ENCODE results near the gene RNF187. TPM values are rescaled to one million over a fixed set of nuclear protein-coding genes. Genes with fewer than 3 reads are reported as not detected.
A peak's percentile ranks its signal among the peaks of the same experiment; 100 is the strongest.

The RNF187 gene
- 17.2 TPM for total RNA-seq

DNA sequence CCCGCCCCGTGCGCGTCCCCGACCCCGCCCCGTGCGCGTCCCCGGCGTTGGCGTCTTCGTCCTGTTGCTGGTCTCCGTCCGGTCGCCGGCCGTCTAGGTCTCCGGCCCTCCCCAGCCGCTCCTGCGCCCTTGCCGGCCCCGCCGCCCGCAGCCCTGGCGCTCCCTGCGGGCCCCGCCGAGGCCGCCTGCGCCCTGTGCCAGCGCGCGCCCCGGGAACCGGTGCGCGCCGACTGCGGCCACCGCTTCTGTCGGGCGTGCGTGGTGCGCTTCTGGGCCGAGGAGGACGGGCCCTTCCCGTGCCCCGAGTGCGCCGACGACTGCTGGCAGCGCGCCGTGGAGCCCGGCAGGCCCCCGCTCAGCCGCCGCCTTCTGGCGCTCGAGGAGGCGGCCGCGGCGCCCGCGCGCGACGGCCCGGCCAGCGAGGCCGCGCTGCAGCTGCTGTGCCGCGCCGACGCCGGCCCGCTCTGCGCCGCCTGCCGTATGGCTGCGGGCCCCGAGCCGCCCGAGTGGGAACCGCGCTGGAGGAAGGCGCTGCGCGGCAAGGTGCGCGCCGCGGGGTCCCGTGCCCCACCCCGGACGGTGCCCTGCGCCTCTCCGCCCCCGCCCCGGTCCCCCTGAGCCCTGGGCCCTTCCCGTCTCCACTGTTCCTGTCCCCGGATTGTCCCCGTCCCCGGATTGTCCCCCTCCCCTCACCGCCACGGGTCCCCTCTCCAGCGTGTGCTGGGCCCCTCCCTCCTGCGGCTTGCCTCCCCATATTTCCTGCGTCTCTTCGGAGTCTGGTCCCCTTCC is at the start of gene RNF187:
Gene RNF187 (plus strand): TSS at position 47 of the 789 bp plus-strand sequence.
- peaks cover 11 to 17% (median 15%) of the 10 kb centered on the region in 3 donors for H3K36me3 ChIP-seq (ENCODE audit: control insufficient read depth in 3 of 3, insufficient read depth in 3 of 3, low read length in 3 of 3)
- no peaks in the 10 kb centered on the region for H3K9me3 ChIP-seq (ENCODE audit: control insufficient read depth in 3 of 3, low read length in 3 of 3)
- peak within 1 kb of the TSS; percentile 100 for H3K27ac ChIP-seq (ENCODE audit: low read depth, low read length)
- peaks cover 30 to 41% (median 34%) of the 10 kb centered on the region in 3 donors for H3K4me1 ChIP-seq (ENCODE audit: control insufficient read depth in 3 of 3, insufficient read depth in 3 of 3, low read length in 3 of 3)
- no peaks in the 10 kb centered on the region for H3K27me3 ChIP-seq (ENCODE audit: control insufficient read depth in 3 of 3, insufficient read depth in 3 of 3, low read length in 3 of 3)
- H3K9ac ChIP-seq (ENCODE audit: low read depth in 1 of 3, low read length in 3 of 3): peak within 1 kb of the TSS; percentile 93 to 99 (median 98)
- H3K4me3 ChIP-seq (ENCODE audit: low read length in 3 of 3): peak within 1 kb of the TSS; percentile 97 to 99 (median 98)

DNA sequence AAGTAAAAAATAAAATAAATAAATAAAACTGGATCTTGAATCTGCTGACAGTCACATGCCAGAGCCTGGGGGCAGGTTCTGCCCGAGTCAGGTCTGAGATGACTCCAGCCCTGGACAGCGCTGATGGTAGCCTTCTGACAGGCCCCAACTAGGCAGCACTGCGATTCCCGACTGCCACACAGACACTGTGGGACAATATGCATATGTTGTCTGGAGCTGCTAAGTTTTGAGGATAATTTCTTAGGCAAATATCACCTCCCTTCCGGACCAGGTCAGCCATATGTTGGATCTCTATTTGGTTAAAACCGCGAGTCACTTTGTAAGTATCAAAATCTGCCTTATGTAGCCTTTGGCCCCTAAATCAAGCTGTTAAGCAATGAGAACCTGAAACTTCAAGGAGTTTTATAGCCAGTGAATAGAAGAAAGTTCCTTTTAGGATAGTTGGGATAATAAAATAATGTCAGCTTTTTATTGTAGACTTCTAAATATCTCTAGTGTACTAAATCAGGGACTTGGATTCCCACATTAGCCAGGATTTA is 49.7 kb upstream of the RNF187 start:
- no peaks in the 10 kb centered on the region for H3K36me3 ChIP-seq (ENCODE audit: control insufficient read depth in 3 of 3, insufficient read depth in 3 of 3, low read length in 3 of 3)
- H3K27ac ChIP-seq (ENCODE audit: low read depth, low read length): no peak overlapping the region
- no peaks in the 10 kb centered on the region for H3K4me1 ChIP-seq (ENCODE audit: control insufficient read depth in 3 of 3, insufficient read depth in 3 of 3, low read length in 3 of 3)
- H3K9ac ChIP-seq (ENCODE audit: low read depth in 1 of 3, low read length in 3 of 3): no peak overlapping the region
- H3K4me3 ChIP-seq (ENCODE audit: low read length in 3 of 3): no peak overlapping the region
- peaks cover 16 to 45% (median 25%) of the 10 kb centered on the region in 3 donors for H3K27me3 ChIP-seq (ENCODE audit: control insufficient read depth in 3 of 3, insufficient read depth in 3 of 3, low read length in 3 of 3)
- no peaks in the 10 kb centered on the region for H3K9me3 ChIP-seq (ENCODE audit: control insufficient read depth in 3 of 3, low read length in 3 of 3)

- Histone ChIP-seq H3K27me3 (ENCODE audit: control insufficient read depth in 3 of 3, insufficient read depth in 3 of 3, low read length in 3 of 3) (peaks cover 18 to 49% (median 30%) of the 10 kb centered on the region in 3 donors), H3K4me3 (ENCODE audit: low read length in 3 of 3) (no peak overlapping the region), H3K4me1 (ENCODE audit: control insufficient read depth in 3 of 3, insufficient read depth in 3 of 3, low read length in 3 of 3) (no peaks in the 10 kb centered on the region), H3K9me3 (ENCODE audit: control insufficient read depth in 3 of 3, low read length in 3 of 3) (no peaks in the 10 kb centered on the region), H3K36me3 (ENCODE audit: control insufficient read depth in 3 of 3, insufficient read depth in 3 of 3, low read length in 3 of 3) (no peaks in the 10 kb centered on the region), H3K9ac (ENCODE audit: low read depth in 1 of 3, low read length in 3 of 3) (no peak overlapping the region), H3K27ac (ENCODE audit: low read depth, low read length) (no peak overlapping the region)
Measured at GRCh38 chr1:228438266-228438665, 48.9 kb upstream of the RNF187 start.

GRCh38 chr1:228440761-228441500 is 46.3 kb upstream of the RNF187 start:
- H3K27ac ChIP-seq (ENCODE audit: low read depth, low read length): no peak overlapping the region
- H3K4me1 ChIP-seq (ENCODE audit: control insufficient read depth in 3 of 3, insufficient read depth in 3 of 3, low read length in 3 of 3): peaks cover 4 to 8% (median 4%) of the 10 kb centered on the region in 3 donors
- no peaks in the 10 kb centered on the region for H3K36me3 ChIP-seq (ENCODE audit: control insufficient read depth in 3 of 3, insufficient read depth in 3 of 3, low read length in 3 of 3)
- H3K9me3 ChIP-seq (ENCODE audit: control insufficient read depth in 3 of 3, low read length in 3 of 3): no peaks in the 10 kb centered on the region
- peaks cover 37 to 70% (median 54%) of the 10 kb centered on the region in 3 donors for H3K27me3 ChIP-seq (ENCODE audit: control insufficient read depth in 3 of 3, insufficient read depth in 3 of 3, low read length in 3 of 3)
- H3K4me3 ChIP-seq (ENCODE audit: low read length in 3 of 3): no peak overlapping the region
- no peak overlapping the region for H3K9ac ChIP-seq (ENCODE audit: low read depth in 1 of 3, low read length in 3 of 3)

DNA sequence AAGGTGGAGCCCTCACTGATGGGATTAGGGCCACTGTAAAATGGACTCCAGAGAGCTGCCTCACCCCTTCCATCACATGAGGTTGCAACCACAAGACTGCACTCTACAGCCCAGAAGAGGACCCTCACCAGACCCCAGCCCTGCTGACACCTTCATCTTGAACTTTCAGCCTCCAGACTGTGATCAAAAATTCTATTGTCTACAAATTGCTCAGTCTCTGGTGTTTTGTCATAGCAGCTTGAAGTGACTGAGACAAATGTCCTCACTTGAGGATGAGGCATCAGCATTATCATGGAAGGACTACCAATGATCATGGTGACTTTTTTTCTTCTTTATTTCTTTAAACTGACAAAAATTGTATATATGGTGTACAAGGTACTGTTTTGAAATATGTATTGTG is 43.8 kb upstream of the RNF187 start:
- H3K4me3 ChIP-seq (ENCODE audit: low read length in 3 of 3): no peak overlapping the region
- H3K27ac ChIP-seq (ENCODE audit: low read depth, low read length): no peak overlapping the region
- H3K36me3 ChIP-seq (ENCODE audit: control insufficient read depth in 3 of 3, insufficient read depth in 3 of 3, low read length in 3 of 3): no peaks in the 10 kb centered on the region
- peaks cover 45 to 69% (median 56%) of the 10 kb centered on the region in 3 donors for H3K27me3 ChIP-seq (ENCODE audit: control insufficient read depth in 3 of 3, insufficient read depth in 3 of 3, low read length in 3 of 3)
- H3K9ac ChIP-seq (ENCODE audit: low read depth in 1 of 3, low read length in 3 of 3): no peak overlapping the region
- H3K4me1 ChIP-seq (ENCODE audit: control insufficient read depth in 3 of 3, insufficient read depth in 3 of 3, low read length in 3 of 3): peaks cover 4 to 12% (median 5%) of the 10 kb centered on the region in 3 donors
- H3K9me3 ChIP-seq (ENCODE audit: control insufficient read depth in 3 of 3, low read length in 3 of 3): no peaks in the 10 kb centered on the region

GRCh38 chr1:228445490-228445842 is 41.7 kb upstream of the RNF187 start:
- H3K27ac ChIP-seq (ENCODE audit: low read depth, low read length): no peak overlapping the region
- peaks cover 47 to 54% (median 49%) of the 10 kb centered on the region in 3 donors for H3K27me3 ChIP-seq (ENCODE audit: control insufficient read depth in 3 of 3, insufficient read depth in 3 of 3, low read length in 3 of 3)
- peak overlapping the region in 1 of 3 donors; percentile 33 for H3K9ac ChIP-seq (ENCODE audit: low read depth in 1 of 3, low read length in 3 of 3)
- H3K4me3 ChIP-seq (ENCODE audit: low read length in 3 of 3): peak overlapping the region in 2 of 3 donors; percentile 29 to 35
- no peaks in the 10 kb centered on the region for H3K36me3 ChIP-seq (ENCODE audit: control insufficient read depth in 3 of 3, insufficient read depth in 3 of 3, low read length in 3 of 3)
- no peaks in the 10 kb centered on the region for H3K9me3 ChIP-seq (ENCODE audit: control insufficient read depth in 3 of 3, low read length in 3 of 3)
- peaks cover 4 to 12% (median 5%) of the 10 kb centered on the region in 3 donors for H3K4me1 ChIP-seq (ENCODE audit: control insufficient read depth in 3 of 3, insufficient read depth in 3 of 3, low read length in 3 of 3)

DNA sequence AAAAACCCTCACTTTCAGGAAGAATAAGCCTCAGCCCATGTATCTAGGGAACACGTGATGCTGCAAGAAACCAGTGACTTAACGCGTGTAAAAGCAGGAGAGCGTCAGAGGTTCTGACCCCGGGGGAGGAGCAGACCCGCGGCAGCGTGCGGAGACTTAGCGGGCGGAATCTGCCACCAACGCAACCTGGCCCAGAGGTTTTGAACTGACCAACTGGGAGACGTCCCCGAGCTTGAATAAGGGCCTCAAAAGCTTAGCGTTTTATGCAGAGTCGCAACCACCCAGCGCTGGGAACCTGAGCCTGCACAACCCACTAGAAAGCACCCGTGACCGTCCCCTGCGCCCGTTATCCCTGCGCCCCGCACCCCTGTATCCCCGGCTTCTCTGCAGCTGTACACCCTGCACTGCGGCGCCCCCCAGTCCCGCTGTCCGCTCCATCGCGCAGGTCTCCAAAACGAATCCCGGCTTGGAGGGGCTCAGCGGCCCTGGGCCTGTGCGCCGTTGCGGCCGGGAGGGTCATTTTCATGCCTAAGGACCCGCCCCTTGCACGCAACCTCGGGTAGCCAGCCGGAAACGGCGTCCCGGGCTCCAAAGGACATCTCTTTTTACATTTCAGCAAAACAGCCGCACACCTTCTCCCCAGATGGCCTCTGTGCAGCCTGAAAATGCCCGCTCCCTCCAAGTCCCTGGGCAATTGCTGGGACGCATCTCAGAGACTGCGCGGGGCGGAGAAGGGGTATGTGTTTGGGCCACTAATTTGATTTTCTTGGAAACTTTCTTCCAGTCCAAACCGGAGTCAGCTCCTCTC is 41.1 kb upstream of the RNF187 start:
- peak overlapping the region in 1 of 3 donors; percentile 33 for H3K9ac ChIP-seq (ENCODE audit: low read depth in 1 of 3, low read length in 3 of 3)
- peaks cover 47 to 50% (median 47%) of the 10 kb centered on the region in 3 donors for H3K27me3 ChIP-seq (ENCODE audit: control insufficient read depth in 3 of 3, insufficient read depth in 3 of 3, low read length in 3 of 3)
- peak overlapping the region; percentile 29 to 49 (median 35) for H3K4me3 ChIP-seq (ENCODE audit: low read length in 3 of 3)
- peaks cover 4 to 12% (median 5%) of the 10 kb centered on the region in 3 donors for H3K4me1 ChIP-seq (ENCODE audit: control insufficient read depth in 3 of 3, insufficient read depth in 3 of 3, low read length in 3 of 3)
- no peak overlapping the region for H3K27ac ChIP-seq (ENCODE audit: low read depth, low read length)
- H3K9me3 ChIP-seq (ENCODE audit: control insufficient read depth in 3 of 3, low read length in 3 of 3): no peaks in the 10 kb centered on the region
- H3K36me3 ChIP-seq (ENCODE audit: control insufficient read depth in 3 of 3, insufficient read depth in 3 of 3, low read length in 3 of 3): no peaks in the 10 kb centered on the region

DNA sequence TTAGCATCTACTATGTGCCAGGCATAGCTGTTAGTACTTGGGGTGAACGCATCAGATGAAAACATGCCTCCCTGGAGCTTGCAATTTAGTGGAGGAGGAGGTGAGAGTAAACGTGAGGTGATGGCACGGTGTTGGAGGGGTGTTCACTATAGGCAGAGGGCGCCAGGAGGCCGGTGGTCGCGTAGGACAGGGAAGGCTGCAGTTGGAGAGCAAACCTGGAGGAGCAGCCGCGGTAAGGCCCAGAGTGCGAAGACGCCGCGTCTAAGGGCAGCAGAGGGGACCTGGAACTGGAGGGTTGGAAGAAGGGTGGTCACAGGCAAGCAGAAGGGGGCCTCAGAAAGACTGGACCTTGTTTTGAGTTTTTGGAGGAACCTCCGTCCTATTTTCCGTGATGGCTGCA is 40.3 kb upstream of the RNF187 start:
- Histone ChIP-seq H3K27me3 (ENCODE audit: control insufficient read depth in 3 of 3, insufficient read depth in 3 of 3, low read length in 3 of 3) (peaks cover 41 to 45% (median 42%) of the 10 kb centered on the region in 3 donors), H3K27ac (ENCODE audit: low read depth, low read length) (no peak overlapping the region), H3K9me3 (ENCODE audit: control insufficient read depth in 3 of 3, low read length in 3 of 3) (no peaks in the 10 kb centered on the region), H3K9ac (ENCODE audit: low read depth in 1 of 3, low read length in 3 of 3) (no peak overlapping the region), H3K36me3 (ENCODE audit: control insufficient read depth in 3 of 3, insufficient read depth in 3 of 3, low read length in 3 of 3) (no peaks in the 10 kb centered on the region), H3K4me3 (ENCODE audit: low read length in 3 of 3) (no peak overlapping the region), H3K4me1 (ENCODE audit: control insufficient read depth in 3 of 3, insufficient read depth in 3 of 3, low read length in 3 of 3) (peaks cover 4 to 12% (median 5%) of the 10 kb centered on the region in 3 donors)

- peaks cover 4 to 12% (median 5%) of the 10 kb centered on the region in 3 donors for H3K4me1 ChIP-seq (ENCODE audit: control insufficient read depth in 3 of 3, insufficient read depth in 3 of 3, low read length in 3 of 3)
- no peak overlapping the region for H3K27ac ChIP-seq (ENCODE audit: low read depth, low read length)
- no peaks in the 10 kb centered on the region for H3K9me3 ChIP-seq (ENCODE audit: control insufficient read depth in 3 of 3, low read length in 3 of 3)
- H3K27me3 ChIP-seq (ENCODE audit: control insufficient read depth in 3 of 3, insufficient read depth in 3 of 3, low read length in 3 of 3): peaks cover 37 to 41% (median 38%) of the 10 kb centered on the region in 3 donors
- H3K36me3 ChIP-seq (ENCODE audit: control insufficient read depth in 3 of 3, insufficient read depth in 3 of 3, low read length in 3 of 3): no peaks in the 10 kb centered on the region
- H3K9ac ChIP-seq (ENCODE audit: low read depth in 1 of 3, low read length in 3 of 3): no peak overlapping the region
- H3K4me3 ChIP-seq (ENCODE audit: low read length in 3 of 3): no peak overlapping the region
Measured at GRCh38 chr1:228448372-228448771, 38.8 kb upstream of the RNF187 start.

All from skeletal muscle tissue (tissue), 4 donors.